WTC11 (cell line): Measurements from ENCODE around the gene MCFD2. TPM values are rescaled to one million over a fixed set of nuclear protein-coding genes. Genes with fewer than 3 reads are reported as not detected.
A peak's percentile ranks its signal among the peaks of the same experiment; 100 is the strongest.

Source experiments
- ATAC-seq: fragments of 200-7000 bp; cut with Tn5 transposase; 2 replicates; pipeline ENCODE4 v1.10.0; 2021; ENCODE audit warnings: mild to moderate bottlenecking, moderate library complexity
- CTCF ChIA-PET: fragments of 300-600 bp; sonication (Branson Sonifier 250); formaldehyde crosslinking; loops from one replicate; lab custom pipeline; 2021; ENCODE audit warnings: antibody characterized with exemption; lab: Charles Lee
- POLR2A ChIA-PET: fragments of 350-600 bp; sonication (Branson Sonifier 250); formaldehyde crosslinking; loops from one replicate; lab custom pipeline; 2021; ENCODE audit warnings: antibody characterized with exemption; lab: Charles Lee
- DNase-seq: peaks from one replicate; pipeline ENCODE4 v3.0.0; 2021; ENCODE audit warnings: low spot score
- H3K27ac Mint-ChIP-seq: 2 replicates; pipeline ENCODE4 v1.8.0; 2021; ENCODE audit warnings: mixed read lengths
- H3K27me3 Mint-ChIP-seq: 2 replicates; pipeline ENCODE4 v1.8.0; 2021; ENCODE audit warnings: low read depth, mild to moderate bottlenecking, moderate library complexity, mixed read lengths
- H3K36me3 Mint-ChIP-seq: 2 replicates; pipeline ENCODE4 v1.8.0; 2021; ENCODE audit warnings: mixed read lengths
- H3K4me1 Mint-ChIP-seq: 2 replicates; pipeline ENCODE4 v1.8.0; 2022; ENCODE audit warnings: mixed read lengths
- H3K4me3 Mint-ChIP-seq: 2 replicates; pipeline ENCODE4 v1.8.0; 2021; ENCODE audit warnings: mild to moderate bottlenecking, moderate library complexity, mixed read lengths
- H3K9me3 Mint-ChIP-seq: 2 replicates; pipeline ENCODE4 v1.8.0; 2021; ENCODE audit warnings: mixed read lengths
- ARID4B ChIP-seq: sonication (generic); formaldehyde crosslinking; IDR thresholded peaks from 2 replicates; pipeline ENCODE4 v1.8.0; 2023; ENCODE audit warnings: missing genetic modification reagents, mild to moderate bottlenecking, borderline replicate concordance
- CDX4 ChIP-seq: fragments of 250-450 bp; sonication (Bioruptor Pico); IDR thresholded peaks from 2 replicates; pipeline ENCODE4 v1.9.0; 2021; ENCODE audit warnings: moderate library complexity, mild to moderate bottlenecking, inconsistent platforms, borderline replicate concordance
- E2F4 ChIP-seq: sonication (generic); formaldehyde crosslinking; IDR thresholded peaks from 2 replicates; pipeline ENCODE4 v1.8.1; 2022; ENCODE audit warnings: low read depth, mild to moderate bottlenecking, moderate library complexity, missing genetic modification reagents, borderline replicate concordance
- E2F5 ChIP-seq: sonication (generic); formaldehyde crosslinking; IDR thresholded peaks from 2 replicates; pipeline ENCODE4 v1.8.1; 2022; ENCODE audit warnings: mild to moderate bottlenecking, moderate library complexity, missing genetic modification reagents
- ELF4 ChIP-seq: sonication (generic); formaldehyde crosslinking; IDR thresholded peaks from 2 replicates; pipeline ENCODE4 v1.8.1; 2022; ENCODE audit warnings: low read depth, mild to moderate bottlenecking, moderate library complexity, missing genetic modification reagents
- FOXJ3 ChIP-seq: sonication (generic); formaldehyde crosslinking; IDR thresholded peaks from 2 replicates; pipeline ENCODE4 v1.9.0; 2021; ENCODE audit warnings: missing genetic modification reagents, mild to moderate bottlenecking, borderline replicate concordance
- GABPB1 ChIP-seq: sonication (generic); formaldehyde crosslinking; IDR thresholded peaks from 2 replicates; pipeline ENCODE4 v1.8.1; 2023; ENCODE audit warnings: mild to moderate bottlenecking, missing genetic modification reagents
- HMGA2 ChIP-seq: fragments of 250-450 bp; sonication (Bioruptor Pico); IDR thresholded peaks from 2 replicates; pipeline ENCODE4 v1.4.0; 2021; ENCODE audit warnings: mild to moderate bottlenecking, moderate library complexity
- HMGXB4 ChIP-seq: sonication (generic); formaldehyde crosslinking; IDR thresholded peaks from 2 replicates; pipeline ENCODE4 v1.8.1; 2023; ENCODE audit warnings: mild to moderate bottlenecking, moderate library complexity, missing genetic modification reagents
- NFATC4 ChIP-seq: fragments of 250-450 bp; sonication (Bioruptor Pico); IDR thresholded peaks from 2 replicates; pipeline ENCODE4 v1.9.0; 2021; ENCODE audit warnings: mild to moderate bottlenecking
- NR3C1 ChIP-seq: sonication (generic); formaldehyde crosslinking; conservative IDR thresholded peaks from 2 replicates; pipeline ENCODE4 v1.8.1; 2023; ENCODE audit warnings: low read depth, mild to moderate bottlenecking, missing genetic modification reagents
- OVOL2 ChIP-seq: fragments of 250-450 bp; sonication (Bioruptor Pico); IDR thresholded peaks from 2 replicates; pipeline ENCODE4 v1.9.0; 2021; ENCODE audit warnings: mild to moderate bottlenecking, borderline replicate concordance
- TCF7 ChIP-seq: sonication (generic); formaldehyde crosslinking; IDR thresholded peaks from 2 replicates; pipeline ENCODE4 v1.8.0; 2022; ENCODE audit warnings: mild to moderate bottlenecking, low read depth, missing genetic modification reagents, moderate library complexity
- USF1 ChIP-seq: sonication (generic); formaldehyde crosslinking; IDR thresholded peaks from 2 replicates; pipeline ENCODE4 v1.8.0; 2022; ENCODE audit warnings: mild to moderate bottlenecking, missing genetic modification reagents
- USF2 ChIP-seq: sonication (generic); formaldehyde crosslinking; IDR thresholded peaks from 2 replicates; pipeline ENCODE4 v1.8.1; 2023; ENCODE audit warnings: mild to moderate bottlenecking, missing genetic modification reagents, moderate library complexity
- ZNF263 ChIP-seq: sonication (generic); formaldehyde crosslinking; IDR thresholded peaks from 2 replicates; pipeline ENCODE4 v1.8.1; 2022; ENCODE audit warnings: low read depth, mild to moderate bottlenecking, moderate library complexity, missing genetic modification reagents
- ZNF317 ChIP-seq: sonication (generic); formaldehyde crosslinking; IDR thresholded peaks from 2 replicates; pipeline ENCODE4 v1.8.1; 2023; ENCODE audit warnings: low read depth, mild to moderate bottlenecking, moderate library complexity, missing genetic modification reagents, borderline replicate concordance
- ZNF396 ChIP-seq: fragments of 250-450 bp; sonication (Bioruptor Pico); IDR thresholded peaks from 2 replicates; pipeline ENCODE4 v1.8.0; 2021; ENCODE audit warnings: mild to moderate bottlenecking, moderate library complexity, borderline replicate concordance
- total RNA-seq: library from RNA; stranded (reverse); gene quantifications from 3 replicates; pipeline ENCODE4 v1.2.3, GENCODE V29; 2021

MCFD2 gene
- total RNA-seq, 1 experiment from 2014 or later, result 68.1 TPM

- H3K36me3 Mint-ChIP-seq, result no peaks in the 10 kb centered on the region
- CTCF ChIA-PET, result interaction anchor here (1.0 kb wide), 1 partner anchor 98 kb away, joined by 3 read pairs; no protein-coding TSS in a partner anchor
- H3K4me3 Mint-ChIP-seq, result no peak overlapping the region
- POLR2A ChIA-PET, result no interaction called here
- H3K9me3 Mint-ChIP-seq, result no peaks in the 10 kb centered on the region
- no peak overlapping the region for H3K27ac Mint-ChIP-seq
- H3K27me3 Mint-ChIP-seq, result no peaks in the 10 kb centered on the region
- peak; percentile 26 for DNase-seq
- H3K4me1 Mint-ChIP-seq, result peaks cover 1% of the 10 kb centered on the region; the same call in 1 of the 2 replicates
- peak; percentile 49 for ATAC-seq
- no peak for TF ChIP-seq ZNF263 (CRISPR knock-in tag)
- no peak for TF ChIP-seq GABPB1 (CRISPR knock-in tag)
- no peak for TF ChIP-seq E2F4 (CRISPR knock-in tag)
- no peak for TF ChIP-seq HMGXB4
- TF ChIP-seq NFATC4, result no peak
- TF ChIP-seq NR3C1 (CRISPR knock-in tag), result no peak
- TF ChIP-seq ZNF317, result no peak
- no peak for TF ChIP-seq FOXJ3
- no peak for TF ChIP-seq HMGA2
- TF ChIP-seq E2F5 (CRISPR knock-in tag), result no peak
- no peak for TF ChIP-seq USF1 (CRISPR knock-in tag)
- no peak for TF ChIP-seq OVOL2
- TF ChIP-seq ELF4 (CRISPR knock-in tag), result no peak
- no peak for TF ChIP-seq USF2
- no peak for TF ChIP-seq ZNF396 (CRISPR knock-in tag)
- TF ChIP-seq TCF7 (CRISPR knock-in tag), result no peak
- no peak for TF ChIP-seq ARID4B (CRISPR knock-in tag)
- TF ChIP-seq CDX4 (CRISPR knock-in tag), result no peak
These were observed 36.7 kb downstream of the MCFD2 start for GRCh38 chr2:46878886-46879285.
